GM12878 (cell line): Measurements from ENCODE around the gene PPP2R3B. TPM values are rescaled to one million over a fixed set of nuclear protein-coding genes. Genes with fewer than 3 reads are reported as not detected.

ENCODE experiments used
- ASH2L ChIP-seq: fragments of 300-600, 200-600 bp; sonication (generic); IDR thresholded peaks from 2 replicates; pipeline ENCODE4 v1.6.1; 2017; ENCODE audit warnings: low read depth, mild to moderate bottlenecking, borderline replicate concordance
- ESRRA ChIP-seq: IDR thresholded peaks from 2 replicates; pipeline ENCODE4 v1.6.1; 2012; ENCODE audit warnings: mild to moderate bottlenecking, low read length, improper control_type of control experiment
- FOXK2 ChIP-seq: fragments of 450-650 bp; IDR thresholded peaks from 2 replicates; pipeline ENCODE4 v1.6.1; 2017; ENCODE audit warnings: mild to moderate bottlenecking, moderate library complexity
- GATAD2B ChIP-seq: fragments of 450-650 bp; conservative IDR thresholded peaks from 2 replicates; pipeline ENCODE4 v1.6.1; 2017; ENCODE audit warnings: low read depth, mild to moderate bottlenecking, moderate library complexity
- SIN3A ChIP-seq: IDR thresholded peaks from 2 replicates; pipeline ENCODE4 v1.6.1; 2012; ENCODE audit warnings: low read depth, low read length, improper control_type of control experiment
- WRNIP1 ChIP-seq: IDR thresholded peaks from 2 replicates; pipeline ENCODE4 v1.6.1; 2011; ENCODE audit warnings: low read depth, low read length, improper control_type of control experiment, borderline replicate concordance
- polyA plus RNA-seq, 11 experiments: library from polyadenylated mRNA; depleted of rRNA in 4 of 11; unstranded in 6 of 11; stranded (reverse) in 5 of 11; fragments of >200 nt; fragmentation: Nextera tagmentation in 4 of 11; fragmentation: Illumina TruSeq in 1 of 11; extraction: Ambion mirVana in 4 of 11; extraction: Trizol in 1 of 11; gene quantifications; 1 replicate in 1 of 11; 2 replicates in 10 of 11; pipeline versions ENCODE4 v1.2.1 to v1.2.3, GENCODE V29; 2011 to 2016; ENCODE audit warnings: inconsistent platforms in 2 of 11, missing spikeins in 2 of 11, low read depth in 1 of 11
- total RNA-seq, 4 experiments: library from RNA; depleted of rRNA in 3 of 4; stranded (reverse); fragments of >200 nt in 3 of 4; fragmentation: Illumina TruSeq in 1 of 4; extraction: Trizol in 1 of 4; gene quantifications; 2 replicates each; pipeline versions ENCODE4 v1.2.1 to v1.2.3, GENCODE V29; 2013 to 2021
- TF ChIP-seq, protein P1 (sequence below): fragments of 450-650 bp; IDR thresholded peaks from 2 replicates; pipeline ENCODE4 v1.6.1; 2017; ENCODE audit warnings: mild to moderate bottlenecking, low read depth, inconsistent platforms; ENCODE audit not compliant: poor library complexity, severe bottlenecking
- TF ChIP-seq, protein P2 (sequence below): IDR thresholded peaks from 2 replicates; pipeline ENCODE4 v1.6.1; 2012; ENCODE audit warnings: mild to moderate bottlenecking, low read depth, low read length
- TF ChIP-seq, protein P3 (sequence below): fragments of 450-650 bp; IDR thresholded peaks from 2 replicates; pipeline ENCODE4 v1.6.1; 2017; ENCODE audit warnings: low read depth, mild to moderate bottlenecking, moderate library complexity

PPP2R3B gene
- total and polyA plus RNA-seq, 10 of the 15 experiments (the other 5 are each of a cell fraction or from before 2014, with no cell fraction given) = 0.11 to 34.3 (median 9.7) TPM; not detected in 1

DNA sequence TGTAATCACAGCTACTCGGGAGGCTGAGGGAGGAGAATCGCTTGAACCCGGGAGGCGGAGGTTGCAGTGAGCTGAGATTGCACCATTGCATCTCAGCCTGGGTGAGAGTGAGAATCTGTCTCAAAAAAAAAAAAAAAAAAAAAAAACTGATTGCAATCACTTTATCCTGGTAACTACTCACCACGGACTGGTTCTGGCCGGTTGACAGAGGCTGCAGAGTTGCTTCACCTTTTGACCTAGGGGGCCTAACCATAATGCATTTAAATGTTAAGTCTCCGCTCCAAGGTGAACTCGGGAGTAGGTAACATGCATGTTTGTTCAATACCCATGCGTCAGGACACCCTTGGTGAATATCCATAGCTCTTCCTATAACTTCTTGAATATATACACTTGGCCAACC is 1.8 kb downstream of the PPP2R3B start (continued):
- TF ChIP-seq, protein P1, sequence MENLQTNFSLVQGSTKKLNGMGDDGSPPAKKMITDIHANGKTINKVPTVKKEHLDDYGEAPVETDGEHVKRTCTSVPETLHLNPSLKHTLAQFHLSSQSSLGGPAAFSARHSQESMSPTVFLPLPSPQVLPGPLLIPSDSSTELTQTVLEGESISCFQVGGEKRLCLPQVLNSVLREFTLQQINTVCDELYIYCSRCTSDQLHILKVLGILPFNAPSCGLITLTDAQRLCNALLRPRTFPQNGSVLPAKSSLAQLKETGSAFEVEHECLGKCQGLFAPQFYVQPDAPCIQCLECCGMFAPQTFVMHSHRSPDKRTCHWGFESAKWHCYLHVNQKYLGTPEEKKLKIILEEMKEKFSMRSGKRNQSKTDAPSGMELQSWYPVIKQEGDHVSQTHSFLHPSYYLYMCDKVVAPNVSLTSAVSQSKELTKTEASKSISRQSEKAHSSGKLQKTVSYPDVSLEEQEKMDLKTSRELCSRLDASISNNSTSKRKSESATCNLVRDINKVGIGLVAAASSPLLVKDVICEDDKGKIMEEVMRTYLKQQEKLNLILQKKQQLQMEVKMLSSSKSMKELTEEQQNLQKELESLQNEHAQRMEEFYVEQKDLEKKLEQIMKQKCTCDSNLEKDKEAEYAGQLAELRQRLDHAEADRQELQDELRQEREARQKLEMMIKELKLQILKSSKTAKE = no peak
- TF ChIP-seq WRNIP1 (no peak), FOXK2 (no peak), ASH2L (no peak), ESRRA (no peak), GATAD2B (no peak), SIN3A (no peak)
- TF ChIP-seq, protein P2, sequence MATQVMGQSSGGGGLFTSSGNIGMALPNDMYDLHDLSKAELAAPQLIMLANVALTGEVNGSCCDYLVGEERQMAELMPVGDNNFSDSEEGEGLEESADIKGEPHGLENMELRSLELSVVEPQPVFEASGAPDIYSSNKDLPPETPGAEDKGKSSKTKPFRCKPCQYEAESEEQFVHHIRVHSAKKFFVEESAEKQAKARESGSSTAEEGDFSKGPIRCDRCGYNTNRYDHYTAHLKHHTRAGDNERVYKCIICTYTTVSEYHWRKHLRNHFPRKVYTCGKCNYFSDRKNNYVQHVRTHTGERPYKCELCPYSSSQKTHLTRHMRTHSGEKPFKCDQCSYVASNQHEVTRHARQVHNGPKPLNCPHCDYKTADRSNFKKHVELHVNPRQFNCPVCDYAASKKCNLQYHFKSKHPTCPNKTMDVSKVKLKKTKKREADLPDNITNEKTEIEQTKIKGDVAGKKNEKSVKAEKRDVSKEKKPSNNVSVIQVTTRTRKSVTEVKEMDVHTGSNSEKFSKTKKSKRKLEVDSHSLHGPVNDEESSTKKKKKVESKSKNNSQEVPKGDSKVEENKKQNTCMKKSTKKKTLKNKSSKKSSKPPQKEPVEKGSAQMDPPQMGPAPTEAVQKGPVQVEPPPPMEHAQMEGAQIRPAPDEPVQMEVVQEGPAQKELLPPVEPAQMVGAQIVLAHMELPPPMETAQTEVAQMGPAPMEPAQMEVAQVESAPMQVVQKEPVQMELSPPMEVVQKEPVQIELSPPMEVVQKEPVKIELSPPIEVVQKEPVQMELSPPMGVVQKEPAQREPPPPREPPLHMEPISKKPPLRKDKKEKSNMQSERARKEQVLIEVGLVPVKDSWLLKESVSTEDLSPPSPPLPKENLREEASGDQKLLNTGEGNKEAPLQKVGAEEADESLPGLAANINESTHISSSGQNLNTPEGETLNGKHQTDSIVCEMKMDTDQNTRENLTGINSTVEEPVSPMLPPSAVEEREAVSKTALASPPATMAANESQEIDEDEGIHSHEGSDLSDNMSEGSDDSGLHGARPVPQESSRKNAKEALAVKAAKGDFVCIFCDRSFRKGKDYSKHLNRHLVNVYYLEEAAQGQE = no peak
- TF ChIP-seq, protein P3, sequence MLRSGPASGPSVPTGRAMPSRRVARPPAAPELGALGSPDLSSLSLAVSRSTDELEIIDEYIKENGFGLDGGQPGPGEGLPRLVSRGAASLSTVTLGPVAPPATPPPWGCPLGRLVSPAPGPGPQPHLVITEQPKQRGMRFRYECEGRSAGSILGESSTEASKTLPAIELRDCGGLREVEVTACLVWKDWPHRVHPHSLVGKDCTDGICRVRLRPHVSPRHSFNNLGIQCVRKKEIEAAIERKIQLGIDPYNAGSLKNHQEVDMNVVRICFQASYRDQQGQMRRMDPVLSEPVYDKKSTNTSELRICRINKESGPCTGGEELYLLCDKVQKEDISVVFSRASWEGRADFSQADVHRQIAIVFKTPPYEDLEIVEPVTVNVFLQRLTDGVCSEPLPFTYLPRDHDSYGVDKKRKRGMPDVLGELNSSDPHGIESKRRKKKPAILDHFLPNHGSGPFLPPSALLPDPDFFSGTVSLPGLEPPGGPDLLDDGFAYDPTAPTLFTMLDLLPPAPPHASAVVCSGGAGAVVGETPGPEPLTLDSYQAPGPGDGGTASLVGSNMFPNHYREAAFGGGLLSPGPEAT = no peak
